GM12878 (cell line): ENCODE data around the gene AGK. TPM values are rescaled to one million over a fixed set of nuclear protein-coding genes. Genes with fewer than 3 reads are reported as not detected.

Source experiments
- ATAC-seq: fragments of 200-7000 bp; cut with Tn5 transposase; 3 replicates; pipeline ENCODE4 v1.9.1; 2020; ENCODE audit warnings: mild to moderate bottlenecking, moderate library complexity
- BruUV-seq: library from RNA; stranded (reverse); fragments of 400-500 nt; replicated peaks from 2 replicates; lab custom pipeline; 2021; lab: Mats Ljungman, UMichigan
- CTCF ChIA-PET: fragments of 300-600 bp; sonication (Branson Sonifier 250); formaldehyde crosslinking; extraction: SDS; loops from one replicate; lab custom pipeline; 2021; ENCODE audit warnings: inconsistent platforms; lab: Yijun Ruan, JAX
- POLR2A ChIA-PET: fragments of 350-600 bp; formaldehyde crosslinking; extraction: SDS; loops from one replicate; lab custom pipeline; 2021; ENCODE audit warnings: inconsistent platforms; lab: Charles Lee
- RAD21 ChIA-PET: fragments of 300-600 bp; sonication (Branson Sonifier 250); formaldehyde crosslinking; loops from one replicate; lab custom pipeline; 2023; ENCODE audit warnings: antibody characterized with exemption; ENCODE audit not compliant: unreplicated experiment; lab: Charles Lee
- SMC1A ChIA-PET: fragments of 300-600 bp; sonication (Branson Sonifier 250); formaldehyde crosslinking; loops from one replicate; lab custom pipeline; 2023; ENCODE audit not compliant: unreplicated experiment, uncharacterized antibody; lab: Charles Lee
- DNase-seq: peaks from one replicate; pipeline ENCODE4 v3.0.0-alpha.2; 2011; ENCODE audit warnings: low read depth, low spot score
- FAIRE-seq: peaks from 3 replicates; lab custom pipeline; 2011; peaks lifted over from hg19 to GRCh38; lab: Jason Lieb, UNC
- H2AFZ ChIP-seq: 2 replicates; pipeline ENCODE4 v1.6.0; 2011; ENCODE audit warnings: low read depth, low read length, control low read depth; ENCODE audit not compliant: control insufficient read depth
- H3K27ac ChIP-seq: 2 replicates; pipeline ENCODE4 v1.5.1; 2011; ENCODE audit warnings: control low read depth; ENCODE audit not compliant: control insufficient read depth, insufficient read depth
- H3K27me3 ChIP-seq, 2 experiments: replicated peaks in 1 of 2; 2 replicates each; pipeline versions ENCODE4 v1.6.0 to v1.6.1; 2011; ENCODE audit warnings: low read length in 1 of 2; ENCODE audit not compliant: control insufficient read depth in 2 of 2, insufficient read depth in 2 of 2
- H3K36me3 ChIP-seq, 2 experiments: 2 replicates each; pipeline ENCODE4 v1.5.1; 2011; ENCODE audit warnings: low read length in 1 of 2; ENCODE audit not compliant: control insufficient read depth in 2 of 2, insufficient read depth in 2 of 2
- H3K4me1 ChIP-seq: 2 replicates; pipeline ENCODE4 v1.6.1; 2011; ENCODE audit warnings: mild to moderate bottlenecking, low read length, moderate library complexity, mixed read lengths; ENCODE audit not compliant: control insufficient read depth, insufficient read depth
- H3K4me2 ChIP-seq: 2 replicates; pipeline ENCODE4 v1.6.0; 2011; ENCODE audit warnings: control low read depth; ENCODE audit not compliant: control insufficient read depth, insufficient read depth
- H3K4me3 ChIP-seq: fragments of 200-600 bp; sonication (generic); 2 replicates; pipeline ENCODE4 v1.5.1; 2016
- H3K79me2 ChIP-seq: 2 replicates; pipeline ENCODE4 v1.6.0; 2011; ENCODE audit warnings: low read length; ENCODE audit not compliant: control insufficient read depth, insufficient read depth
- H3K9ac ChIP-seq: 2 replicates; pipeline ENCODE4 v1.8.0; 2011; ENCODE audit warnings: low read length, control low read depth, mixed read lengths; ENCODE audit not compliant: control insufficient read depth, insufficient read depth
- H3K9me3 ChIP-seq: replicated peaks from 3 replicates; pipeline ENCODE4 v1.5.1; 2011; ENCODE audit warnings: mild to moderate bottlenecking, low read length; ENCODE audit not compliant: control insufficient read depth, insufficient read depth
- H4K20me1 ChIP-seq: 2 replicates; pipeline ENCODE4 v1.6.0; 2011; ENCODE audit not compliant: control insufficient read depth, insufficient read depth
- GABPA ChIP-seq: IDR thresholded peaks from 2 replicates; pipeline ENCODE4 v1.6.1; 2014; ENCODE audit warnings: antibody characterized with exemption, low read depth, mild to moderate bottlenecking, inconsistent platforms
- HCFC1 ChIP-seq: fragments of 150-350 bp; IDR thresholded peaks from 2 replicates; pipeline ENCODE4 v1.6.1; 2014; ENCODE audit warnings: low read length
- MXI1 ChIP-seq: fragments of 150-350 bp; IDR thresholded peaks from 2 replicates; pipeline ENCODE4 v1.6.1; 2011; ENCODE audit warnings: low read depth, mild to moderate bottlenecking, inconsistent platforms, low read length, improper control_type of control experiment
- NRF1 ChIP-seq: conservative IDR thresholded peaks from 2 replicates; pipeline ENCODE4 v1.6.1; 2011; ENCODE audit warnings: mild to moderate bottlenecking, low read depth, low read length, improper control_type of control experiment
- RB1 ChIP-seq: fragments of 450-650 bp; formaldehyde crosslinking; IDR thresholded peaks from 2 replicates; pipeline ENCODE4 v1.6.1; 2017; ENCODE audit warnings: mild to moderate bottlenecking, borderline replicate concordance
- WGBS: methylation state at CpG from one replicate; pipeline ENCODE4 v1.1.6; 2016; ENCODE audit warnings: low lambda C conversion rate; ENCODE audit not compliant: insufficient replicate concordance, insufficient coverage; ENCODE audit errors: missing lambda C conversion rate; 5-methylcytosine and 5-hydroxymethylcytosine counted together
- in situ Hi-C: fragments of 300-500 bp; cut with MboI; formaldehyde crosslinking; loops from 9 replicates; pipeline ENCODE4 v1.14.3; 2018; ENCODE audit warnings: mixed read lengths
- intact Hi-C: fragments of 100-400 bp; cut with micrococcal nuclease; formaldehyde crosslinking; loops from one replicate; pipeline ENCODE4 v1.14.2; 2022; ENCODE audit not compliant: unreplicated experiment
- polyA plus RNA-seq, 11 experiments: library from polyadenylated mRNA; depleted of rRNA in 4 of 11; unstranded in 6 of 11; stranded (reverse) in 5 of 11; fragments of >200 nt; fragmentation: Nextera tagmentation in 4 of 11; fragmentation: Illumina TruSeq in 1 of 11; extraction: Ambion mirVana in 4 of 11; extraction: Trizol in 1 of 11; gene quantifications; 1 replicate in 1 of 11; 2 replicates in 10 of 11; pipeline versions ENCODE4 v1.2.1 to v1.2.3, GENCODE V29; 2011 to 2016; ENCODE audit warnings: inconsistent platforms in 2 of 11, missing spikeins in 2 of 11, low read depth in 1 of 11
- total RNA-seq, 4 experiments: library from RNA; depleted of rRNA in 3 of 4; stranded (reverse); fragments of >200 nt in 3 of 4; fragmentation: Illumina TruSeq in 1 of 4; extraction: Trizol in 1 of 4; gene quantifications; 2 replicates each; pipeline versions ENCODE4 v1.2.1 to v1.2.3, GENCODE V29; 2013 to 2021

AGK gene
- total and polyA plus RNA-seq, 10 of the 15 experiments (the other 5 are each of a cell fraction or from before 2014, with no cell fraction given), result 32.5 to 85.6 (median 47.8) TPM

- in situ Hi-C loops (no loop called here), intact Hi-C loops (no loop called here)
- no peaks in the 10 kb centered on the region for H3K79me2 ChIP-seq
- TF ChIP-seq NRF1 (no peak), MXI1 (no peak), GABPA (no peak), HCFC1 (no peak)
- no peaks in the 10 kb centered on the region for H3K27me3 ChIP-seq
- DNase-seq, result no peak
- peaks cover 7 to 8% of the 10 kb centered on the region in 2 experiments for H3K36me3 ChIP-seq
- ChIA-PET CTCF (interaction anchor here (0.7 to 1.3 kb wide), 2 partner anchors 15 to 117 kb away, joined by 3 to 4 read pairs; no protein-coding TSS in a partner anchor), SMC1A (interaction anchor here (1.1 kb wide), 1 partner anchor 14 kb away, joined by 3 read pairs; no protein-coding TSS in a partner anchor), RAD21 (no interaction called here), POLR2A (interaction anchor here (0.6 kb wide), 1 partner anchor 16 kb away, joined by 4 read pairs; no protein-coding TSS in a partner anchor)
- no TSS peak for BruUV-seq
- WGBS, result 65% methylated on average over 2 of the region's 2 CpGs
- H3K27ac ChIP-seq, result no peak overlapping the region
- no peak overlapping the region for H3K4me3 ChIP-seq
- H3K9me3 ChIP-seq, result no peaks in the 10 kb centered on the region
- no peaks in the 10 kb centered on the region for H4K20me1 ChIP-seq
- no peak overlapping the region for H2AFZ ChIP-seq
- no peak overlapping the region for H3K4me2 ChIP-seq
- no peak overlapping the region for H3K9ac ChIP-seq
- H3K4me1 ChIP-seq, result no peaks in the 10 kb centered on the region
- no peak for FAIRE-seq
- ATAC-seq, result no peak
Measured at GRCh38 chr7:141668853-141669252, 117.6 kb downstream of the AGK start.

- TF ChIP-seq RB1, result no peak
- H4K20me1 ChIP-seq, result no peaks in the 10 kb centered on the region
- ChIA-PET RAD21 (no interaction called here), POLR2A (no interaction called here), SMC1A (no interaction called here), CTCF (interaction anchor here (1.0 to 1.6 kb wide), 3 partner anchors 17 to 67 kb away, joined by 3 read pairs; partner anchors contain the start of gene SSBP1)
- no peak for FAIRE-seq
- H3K27me3 ChIP-seq, result no peaks in the 10 kb centered on the region
- no peak overlapping the region for H3K4me3 ChIP-seq
- BruUV-seq, result TSS peak; percentile 5
- H3K36me3 ChIP-seq, result peaks cover 0 to 5% of the 10 kb centered on the region in 2 experiments
- H3K27ac ChIP-seq, result no peak overlapping the region
- H2AFZ ChIP-seq, result no peak overlapping the region
- no peak overlapping the region for H3K4me2 ChIP-seq
- ATAC-seq, result no peak
- 98% methylated on average over 7 of the region's 7 CpGs for WGBS
- no peaks in the 10 kb centered on the region for H3K9me3 ChIP-seq
- no peaks in the 10 kb centered on the region for H3K79me2 ChIP-seq
- in situ Hi-C loops, result no loop called here
- DNase-seq, result no peak
- intact Hi-C loops, result no loop called here
- no peaks in the 10 kb centered on the region for H3K4me1 ChIP-seq
- no peak overlapping the region for H3K9ac ChIP-seq
Measured at GRCh38 chr7:141671705-141672496, 120.7 kb downstream of the AGK start.
